ENCODE results near the gene CSRP1.

Gene CSRP1

DNA sequence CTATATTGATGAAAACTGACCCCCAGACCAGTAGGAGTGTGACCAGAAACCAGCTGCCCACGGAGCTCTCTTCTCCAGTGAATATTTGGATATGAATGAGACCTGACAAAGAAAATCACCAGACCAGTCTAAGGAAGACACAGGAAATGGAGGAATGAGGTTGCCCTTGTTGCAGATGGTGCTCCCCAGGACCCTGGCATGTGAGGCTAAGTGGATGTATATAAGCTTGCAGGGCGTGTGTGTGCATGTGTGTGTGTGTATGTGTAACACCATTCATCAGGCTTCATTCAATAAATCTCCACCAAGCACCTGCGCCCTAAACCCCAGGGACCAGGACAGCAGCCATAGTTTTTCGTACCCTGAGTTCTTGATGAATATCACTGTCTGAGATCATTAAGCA lies 52.3 kb downstream of the CSRP1 start:
- DNase-seq, result no peak

GRCh38 chr1:201452866-201453265 lies 54.1 kb downstream of the CSRP1 start:
- DNase-seq, result no peak

DNA sequence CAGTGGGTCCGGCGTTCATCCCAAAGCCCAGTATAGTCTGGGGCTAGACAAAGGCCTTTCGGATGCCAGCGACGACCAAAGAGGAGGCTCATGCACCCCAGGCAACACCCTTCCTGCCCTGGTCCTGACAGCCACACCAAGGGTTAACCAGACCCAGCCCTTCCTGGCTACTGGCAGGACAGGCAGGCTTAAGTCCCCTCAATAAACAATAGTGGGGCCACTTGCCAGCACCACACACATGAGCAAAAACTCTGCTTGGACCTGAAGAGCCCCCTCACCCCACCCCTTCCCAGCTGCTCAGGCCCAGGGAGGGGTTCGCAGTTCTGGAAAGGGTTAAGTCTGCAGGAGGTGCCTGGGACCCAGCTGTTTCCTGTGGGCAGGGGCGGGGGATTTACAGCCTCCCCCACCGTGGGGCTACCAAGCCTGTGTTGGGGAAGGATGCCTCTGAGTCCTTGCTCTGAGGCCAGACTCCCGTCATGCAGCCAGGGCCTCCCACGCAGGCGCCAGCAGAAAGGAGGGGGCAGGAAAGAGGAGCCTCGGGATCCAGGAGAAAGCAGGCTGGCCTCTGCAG lies 56.1 kb downstream of the CSRP1 start:
- DNase-seq, result peak; percentile 76

DNA sequence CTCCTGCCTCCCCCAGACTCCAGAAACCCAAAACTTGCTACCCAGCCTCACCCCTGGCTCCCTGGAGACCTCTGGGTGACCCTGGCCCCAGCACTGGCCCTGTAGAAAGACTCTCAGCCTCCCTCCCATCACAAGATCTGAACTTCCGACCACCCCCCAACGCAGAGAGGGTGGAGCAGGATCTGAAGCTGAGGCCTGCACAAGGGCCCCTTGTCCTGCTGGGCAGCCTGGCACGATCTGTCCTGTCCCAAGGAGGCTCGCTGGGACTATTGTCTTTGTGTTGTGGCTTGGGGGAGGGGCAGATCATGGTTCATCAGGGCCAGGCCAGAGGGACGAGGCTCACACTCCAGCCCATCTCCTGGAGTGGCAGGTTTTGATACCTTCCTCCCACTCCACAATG lies 57.9 kb downstream of the CSRP1 start:
- DNase-seq, result no peak

GRCh38 chr1:201447903-201448871 lies 58.7 kb downstream of the CSRP1 start:
- DNase-seq, result peak; percentile 73

DNA sequence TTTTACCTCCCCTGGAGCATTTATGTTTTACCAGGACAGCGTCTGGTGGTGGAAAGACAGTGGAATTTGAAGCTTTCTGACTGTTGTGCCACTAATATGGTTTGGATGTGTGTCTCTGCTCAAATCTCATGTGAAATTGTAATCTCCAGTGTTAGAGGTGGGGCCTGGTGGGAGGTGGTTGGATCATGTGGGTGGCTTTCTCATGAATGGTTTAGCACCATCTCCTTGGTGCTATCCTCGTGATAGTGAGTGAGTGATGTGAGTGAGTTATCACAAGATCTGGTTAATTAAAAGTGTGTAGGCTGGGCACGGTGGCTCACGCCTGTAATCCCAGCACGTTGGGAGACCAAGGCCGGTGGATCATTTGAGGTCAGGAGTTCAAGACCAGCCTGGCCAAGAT lies 61.6 kb downstream of the CSRP1 start:
- DNase-seq, result no peak

DNA sequence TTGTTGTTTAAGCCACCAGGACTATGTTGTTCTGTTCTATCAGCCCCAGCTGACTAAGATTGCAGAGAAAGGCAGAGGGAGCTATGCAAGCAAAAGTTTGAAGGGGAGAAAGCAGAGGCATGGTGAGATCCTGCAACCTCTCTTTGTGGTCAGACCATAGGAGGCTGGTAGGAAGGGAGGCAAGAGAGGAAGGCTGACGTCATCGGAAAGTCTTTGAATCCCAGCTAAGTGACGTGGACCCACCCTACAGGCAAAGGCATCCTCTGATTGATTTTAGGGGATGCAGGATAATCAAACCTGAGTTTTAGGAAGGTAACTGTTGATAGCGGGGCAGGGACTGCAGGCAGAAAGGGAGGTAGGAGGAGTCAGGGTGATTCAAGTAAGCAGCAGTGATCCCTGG lies 62.1 kb downstream of the CSRP1 start:
- peak; percentile 38 for DNase-seq

DNA sequence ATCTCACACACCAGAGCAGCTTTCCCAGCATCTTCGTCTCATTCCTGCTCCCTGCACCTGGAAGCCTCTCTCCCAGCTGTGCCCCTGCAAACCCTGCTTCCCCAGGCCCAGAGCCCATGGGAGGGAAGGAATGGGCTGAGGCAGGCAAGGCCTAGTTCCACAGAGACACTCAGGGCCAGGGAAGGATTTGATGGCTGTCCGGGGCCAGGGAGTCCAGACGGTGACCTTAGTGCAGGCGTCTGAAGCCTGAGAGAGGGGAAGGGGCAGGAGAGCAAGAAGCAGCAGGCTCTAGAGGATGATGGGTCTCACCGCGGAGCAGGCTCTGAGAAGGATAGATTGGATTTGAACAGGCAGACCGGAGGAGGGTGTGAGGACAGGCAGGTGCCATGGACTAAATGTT lies 63.2 kb downstream of the CSRP1 start:
- no peak for DNase-seq

DNA sequence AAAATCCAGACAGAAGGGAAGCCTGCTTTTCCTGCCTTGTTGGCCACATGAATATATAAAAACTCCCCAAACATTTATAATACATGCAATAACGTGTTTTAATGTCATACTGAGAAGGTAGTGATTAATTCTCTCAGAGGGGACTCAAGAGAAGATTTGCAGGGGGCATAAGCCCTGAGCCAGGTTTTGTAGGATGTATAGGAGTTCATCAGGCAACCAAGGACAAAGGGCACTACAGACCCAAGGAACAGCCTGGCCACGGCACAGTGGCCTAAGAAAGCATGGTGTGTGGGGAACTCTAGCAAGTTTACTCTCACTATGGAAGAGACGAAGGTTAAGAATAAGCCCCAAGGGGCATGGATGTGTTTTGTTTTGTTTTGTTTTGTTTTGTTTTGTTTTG lies 70.0 kb downstream of the CSRP1 start:
- DNase-seq, result no peak

DNA sequence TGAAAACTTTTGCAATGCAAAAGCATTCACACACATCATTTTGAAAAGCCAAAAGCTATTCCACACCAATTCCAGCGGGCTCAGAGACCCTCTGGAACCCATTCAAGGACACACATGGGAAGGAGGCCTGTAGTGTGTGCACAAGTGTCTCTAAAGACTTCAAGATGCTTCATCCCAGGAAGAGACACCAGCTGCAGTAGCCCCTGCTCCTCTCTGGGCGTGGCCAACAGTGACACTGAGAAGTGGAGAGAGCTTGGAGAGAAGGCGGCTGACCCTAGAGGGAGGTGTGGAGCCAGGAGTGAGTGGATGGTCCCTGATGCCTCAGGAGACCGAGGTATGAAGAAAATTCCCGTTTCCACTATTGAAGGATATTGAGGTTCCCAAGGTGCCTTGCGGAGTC lies 70.5 kb downstream of the CSRP1 start:
- DNase-seq, result peak; percentile 53

DNA sequence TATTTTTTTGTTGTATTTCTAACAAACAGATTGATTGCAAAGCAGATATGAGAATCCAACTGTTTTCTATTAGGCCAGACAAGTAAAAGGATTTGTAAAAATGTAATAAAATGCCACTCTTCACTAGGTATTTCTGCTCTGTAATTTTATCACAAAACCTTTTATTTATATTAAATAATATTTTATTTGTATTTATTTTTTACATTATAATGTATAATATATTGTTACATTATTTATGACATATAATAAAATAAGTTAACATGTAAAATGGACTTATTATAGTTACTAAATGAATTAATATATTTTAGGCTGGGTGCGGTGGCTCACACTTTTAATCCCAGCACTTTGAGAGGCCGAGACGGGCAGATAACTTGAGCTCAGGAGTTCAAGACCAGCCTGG lies 72.7 kb downstream of the CSRP1 start:
- DNase-seq, result no peak

DNA sequence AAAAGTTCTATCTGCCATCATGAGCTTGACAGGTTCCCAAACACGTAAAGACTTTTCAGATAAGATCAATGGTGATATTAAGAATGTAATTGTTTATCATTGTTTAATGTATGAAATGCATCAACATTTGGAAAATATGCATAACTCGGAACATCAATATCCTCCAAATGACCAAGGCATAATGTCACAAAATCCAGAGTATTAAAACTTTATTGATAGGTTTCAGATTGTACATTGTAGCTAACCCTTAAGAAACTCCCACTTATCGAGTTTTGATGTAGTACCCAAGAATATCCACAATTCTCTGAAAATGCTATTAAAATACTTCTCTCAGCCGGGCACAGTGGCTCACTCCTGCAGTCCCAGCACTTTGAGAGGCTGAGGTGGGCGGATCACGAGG lies 73.3 kb downstream of the CSRP1 start:
- DNase-seq, result no peak

All from fibroblast of skin of scalp (primary cell).